Erythroblast (primary cell): ENCODE results near the gene MEX3A.
A peak's percentile ranks its signal among the peaks of the same experiment; 100 is the strongest.

Experiments used
- DNase-seq, 2 experiments: peaks; one replicate each; lab custom pipeline; 2025; lab: John Stamatoyannopoulos, UW
- GATA1 ChIP-seq: IDR thresholded peaks from 2 replicates; pipeline ENCODE4 v1.6.1; 2011; ENCODE audit warnings: low read depth, mild to moderate bottlenecking, control low read depth, low read length, moderate library complexity
- POLR2A ChIP-seq: IDR thresholded peaks from 2 replicates; pipeline ENCODE4 v1.6.1; 2011; ENCODE audit warnings: mild to moderate bottlenecking, low read length

Gene MEX3A

GRCh38 chr1:156101880-156102279 is 19.6 kb upstream of the MEX3A start:
- TF ChIP-seq POLR2A (no peak), GATA1 (no peak)
- DNase-seq = no peak

DNA sequence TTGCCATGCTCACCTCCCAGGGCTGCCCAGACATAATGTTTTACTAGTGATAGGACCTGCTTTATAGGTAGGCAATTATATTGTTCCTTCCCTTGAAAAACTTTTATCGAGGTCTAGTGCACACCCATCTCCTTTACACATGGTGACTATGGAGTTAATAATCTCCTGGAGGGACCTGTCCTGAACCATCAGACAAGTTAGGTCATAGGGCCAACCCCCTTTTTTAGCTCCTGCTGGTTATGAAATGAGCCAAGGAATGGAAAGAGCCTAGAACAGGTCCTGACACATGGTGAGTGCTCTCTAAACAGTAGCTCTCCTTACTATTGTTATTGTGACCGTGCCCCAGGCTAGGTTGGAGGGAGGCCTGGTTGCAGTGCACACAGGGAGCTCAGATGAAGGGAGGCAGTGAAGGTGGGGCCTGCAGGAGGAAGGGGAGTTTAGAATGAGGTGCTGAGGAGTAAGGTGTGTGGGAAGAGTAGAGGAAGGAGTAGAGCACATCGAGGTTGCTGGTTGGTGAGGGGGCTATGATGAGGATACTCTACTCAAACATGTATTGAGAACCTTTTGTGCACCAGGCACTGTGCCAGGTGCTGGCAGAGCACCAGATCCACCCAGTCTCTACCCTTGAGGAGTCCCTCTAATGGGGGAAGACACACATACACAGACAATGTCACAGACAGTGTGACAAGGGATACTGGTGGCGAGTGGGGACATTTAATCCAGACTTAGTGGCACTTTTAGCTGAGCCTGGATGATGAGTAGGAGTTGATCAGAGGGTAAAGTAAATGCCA is 18.1 kb upstream of the MEX3A start:
- DNase-seq = peak; percentile 33 to 51
- TF ChIP-seq GATA1 (no peak), POLR2A (no peak)

DNA sequence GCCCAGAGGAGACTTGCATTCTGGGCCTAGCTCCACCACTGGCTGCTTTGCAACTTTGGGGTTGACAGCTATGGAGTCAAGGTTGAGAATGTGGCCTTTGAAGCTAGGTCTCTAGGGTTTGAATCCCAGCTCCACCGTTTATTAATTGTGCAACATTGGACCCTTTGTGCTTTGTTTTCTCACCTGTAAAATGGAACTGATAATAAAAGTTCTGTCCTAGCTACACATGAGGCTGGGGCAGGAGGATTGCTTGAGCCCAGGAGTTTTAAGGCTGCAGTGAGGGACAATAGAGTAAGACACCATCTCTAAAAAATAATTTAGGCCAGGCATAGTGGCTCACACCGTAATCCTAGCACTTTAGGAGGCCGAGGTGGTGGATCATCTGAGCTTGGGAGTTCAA is 17.0 kb upstream of the MEX3A start:
- DNase-seq = no peak

GRCh38 chr1:156098784-156099183 is 16.5 kb upstream of the MEX3A start:
- no peak for DNase-seq
- TF ChIP-seq POLR2A (no peak), GATA1 (no peak)

More for the DNA sequence above, 17.0 kb upstream of the MEX3A start:
- TF ChIP-seq POLR2A (no peak), GATA1 (no peak)

GRCh38 chr1:156097499-156098178 is 15.4 kb upstream of the MEX3A start:
- DNase-seq = no peak
- TF ChIP-seq POLR2A (no peak), GATA1 (no peak)

- DNase-seq = peak; percentile 80 to 91
- no peak for TF ChIP-seq POLR2A
- no peak for TF ChIP-seq GATA1
Observed at GRCh38 chr1:156096640-156097391, 14.6 kb upstream of the MEX3A start.

- TF ChIP-seq GATA1 (no peak), POLR2A (no peak)
- no peak for DNase-seq
Observed at GRCh38 chr1:156095906-156096508, 13.7 kb upstream of the MEX3A start.

DNA sequence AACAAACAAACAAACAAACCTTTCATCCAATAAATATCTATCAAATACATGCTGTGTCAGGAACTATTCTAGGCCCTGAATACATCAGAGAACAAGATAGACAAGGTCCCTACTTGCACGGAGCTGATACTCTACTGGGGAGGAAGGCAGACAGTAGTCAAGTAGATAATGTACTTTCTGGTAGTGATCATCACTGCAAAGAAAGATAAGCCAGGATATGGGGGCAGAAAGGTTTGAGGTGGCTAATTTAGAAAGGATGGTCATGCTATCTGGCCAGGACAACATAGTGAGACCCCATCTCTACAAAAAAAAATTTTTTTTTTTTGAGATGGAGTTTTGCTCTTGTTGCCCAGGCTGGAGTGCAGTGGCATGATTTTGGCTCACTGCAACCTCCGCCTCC is 9.3 kb upstream of the MEX3A start:
- TF ChIP-seq POLR2A (no peak), GATA1 (no peak)
- DNase-seq = peak; percentile 22 to 62

- TF ChIP-seq POLR2A (no peak), GATA1 (no peak)
- DNase-seq = peak; percentile 82 to 92
Observed at GRCh38 chr1:156090840-156091188, 8.5 kb upstream of the MEX3A start.

DNA sequence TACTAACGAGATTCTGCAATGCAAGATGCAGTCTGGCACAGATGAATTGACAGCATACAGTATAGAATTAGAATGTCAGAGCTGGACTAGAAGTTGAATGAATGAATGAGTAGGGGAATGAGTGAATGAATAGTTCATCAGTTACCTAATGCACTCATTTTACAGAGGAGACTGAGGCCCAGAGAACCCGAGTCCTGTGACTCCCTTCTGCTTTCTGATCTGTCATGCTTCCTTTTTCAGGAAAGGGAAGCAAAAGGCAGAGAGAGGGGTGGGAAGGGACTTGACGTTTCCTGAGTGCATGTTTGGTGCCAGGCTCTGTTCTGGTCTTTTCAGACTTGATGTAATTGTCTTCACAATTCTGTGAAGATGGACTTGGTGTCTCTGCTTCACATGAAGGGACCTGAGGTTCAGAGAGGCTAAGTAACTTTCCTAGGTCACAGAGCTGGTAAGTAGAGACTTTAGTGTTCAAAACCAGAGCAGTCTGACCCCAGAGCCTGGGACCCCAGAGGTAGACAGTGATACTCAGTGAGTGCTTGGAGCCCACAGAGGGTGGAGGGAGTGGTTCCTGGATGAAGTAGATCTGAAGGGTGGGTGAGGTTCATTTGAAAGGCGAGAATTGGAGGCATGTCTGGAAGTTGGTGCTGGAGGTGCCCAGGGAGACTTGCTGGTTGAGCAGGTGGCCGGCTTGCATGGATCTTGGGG is 8.0 kb upstream of the MEX3A start:
- TF ChIP-seq GATA1 = no peak
- no peak for TF ChIP-seq POLR2A
- DNase-seq = no peak

GRCh38 chr1:156089704-156090103 is 7.4 kb upstream of the MEX3A start:
- no peak for DNase-seq
- TF ChIP-seq POLR2A (no peak), GATA1 (no peak)

DNA sequence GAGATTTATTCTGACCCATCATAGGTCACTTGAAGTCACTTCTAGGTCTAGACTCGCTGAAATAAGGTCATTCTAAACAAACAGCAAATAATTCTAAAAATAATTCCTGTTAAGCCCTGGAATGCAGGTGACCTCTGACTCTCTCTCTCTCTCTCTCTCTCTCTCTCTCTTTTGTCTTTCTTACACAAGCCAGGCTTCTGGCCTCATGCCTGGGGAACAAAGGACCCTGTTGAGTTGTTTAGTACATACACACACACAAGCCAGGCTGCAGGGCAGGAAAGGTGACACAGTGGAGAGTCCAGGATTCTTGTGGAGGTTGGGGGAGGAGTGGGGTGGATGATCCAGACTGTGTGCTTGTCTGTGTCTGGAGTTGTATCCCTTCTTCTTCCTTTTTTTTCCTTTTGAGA is 4.0 kb upstream of the MEX3A start:
- TF ChIP-seq POLR2A (no peak), GATA1 (no peak)
- no peak for DNase-seq
